GM19240 (cell line): ENCODE data around the gene ETV6.

Source experiments
- DNase-seq: peaks from one replicate; pipeline ENCODE4 v3.0.0; 2011; ENCODE audit warnings: low spot score; ENCODE audit not compliant: insufficient read length

The ETV6 gene

GRCh38 chr12:11716794-11717518 is 67.5 kb downstream of the ETV6 start:
- no peak for DNase-seq

GRCh38 chr12:11717519-11717961 is 68.1 kb downstream of the ETV6 start:
- no peak for DNase-seq

- DNase-seq, result no peak
Measured at GRCh38 chr12:11718105-11718504, 68.6 kb downstream of the ETV6 start.

- DNase-seq, result no peak
Measured at GRCh38 chr12:11718768-11719253, 69.3 kb downstream of the ETV6 start.

- DNase-seq, result no peak
Measured at GRCh38 chr12:11719678-11720099, 70.2 kb downstream of the ETV6 start.

- no peak for DNase-seq
Measured at GRCh38 chr12:11722071-11722470, 72.6 kb downstream of the ETV6 start.

- no peak for DNase-seq
Measured at GRCh38 chr12:11722578-11723138, 73.2 kb downstream of the ETV6 start.

GRCh38 chr12:11723993-11724392 is 74.5 kb downstream of the ETV6 start:
- DNase-seq, result no peak

- no peak for DNase-seq
Measured at GRCh38 chr12:11724888-11725311, 75.4 kb downstream of the ETV6 start.

GRCh38 chr12:11725686-11726085 is 76.2 kb downstream of the ETV6 start:
- no peak for DNase-seq

- no peak for DNase-seq
Measured at GRCh38 chr12:11726659-11727058, 77.2 kb downstream of the ETV6 start.

- no peak for DNase-seq
Measured at GRCh38 chr12:11727133-11727664, 77.7 kb downstream of the ETV6 start.

GRCh38 chr12:11728154-11728755 is 78.8 kb downstream of the ETV6 start:
- no peak for DNase-seq

GRCh38 chr12:11729008-11729407 is 79.5 kb downstream of the ETV6 start:
- no peak for DNase-seq

GRCh38 chr12:11729439-11730150 is 80.1 kb downstream of the ETV6 start:
- DNase-seq, result no peak

GRCh38 chr12:11730299-11731041 is 81.0 kb downstream of the ETV6 start:
- DNase-seq, result no peak

- DNase-seq, result no peak
Measured at GRCh38 chr12:11731042-11731357, 81.5 kb downstream of the ETV6 start.

GRCh38 chr12:11731455-11731854 is 82.0 kb downstream of the ETV6 start:
- no peak for DNase-seq

GRCh38 chr12:11732023-11732422 is 82.5 kb downstream of the ETV6 start:
- no peak for DNase-seq

- no peak for DNase-seq
Measured at GRCh38 chr12:11732715-11733114, 83.2 kb downstream of the ETV6 start.

- DNase-seq, result no peak
Measured at GRCh38 chr12:11734580-11735180, 85.2 kb downstream of the ETV6 start.
